HG02610 (cell line): Measurements from ENCODE around the gene C5orf58.
"Not testable (repeated sequence)": the region's sequence is repeated elsewhere in the genome, so short reads cannot be mapped to it uniquely, and the experiment has no call there.

Experiments
- ATAC-seq: cut with Tn5 transposase; IDR thresholded peaks from one replicate; pipeline ENCODE4 v1.9.1; 2021; ENCODE audit warnings: mild to moderate bottlenecking, moderate library complexity; ENCODE audit not compliant: unreplicated experiment

Gene C5orf58

DNA sequence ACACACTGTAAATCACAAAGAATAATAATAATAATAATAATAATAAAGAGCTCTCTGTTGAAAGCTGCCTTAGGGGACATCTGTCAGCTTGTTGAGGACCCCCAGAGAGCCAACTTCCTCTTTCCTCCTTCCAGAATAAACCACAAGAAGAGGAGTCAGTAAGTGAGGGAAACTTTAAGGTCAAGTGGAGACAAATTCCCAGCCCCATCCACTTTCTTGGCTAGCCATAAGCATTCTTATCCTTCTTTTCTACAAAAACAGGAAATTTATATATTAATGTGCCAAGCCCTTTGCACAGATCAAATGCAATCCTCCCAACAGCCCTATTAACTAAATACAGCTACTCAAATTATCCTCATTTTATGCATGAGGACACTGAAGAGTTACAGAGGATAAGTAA, 9.4 kb upstream of the C5orf58 start:
- ATAC-seq, result no peak

DNA sequence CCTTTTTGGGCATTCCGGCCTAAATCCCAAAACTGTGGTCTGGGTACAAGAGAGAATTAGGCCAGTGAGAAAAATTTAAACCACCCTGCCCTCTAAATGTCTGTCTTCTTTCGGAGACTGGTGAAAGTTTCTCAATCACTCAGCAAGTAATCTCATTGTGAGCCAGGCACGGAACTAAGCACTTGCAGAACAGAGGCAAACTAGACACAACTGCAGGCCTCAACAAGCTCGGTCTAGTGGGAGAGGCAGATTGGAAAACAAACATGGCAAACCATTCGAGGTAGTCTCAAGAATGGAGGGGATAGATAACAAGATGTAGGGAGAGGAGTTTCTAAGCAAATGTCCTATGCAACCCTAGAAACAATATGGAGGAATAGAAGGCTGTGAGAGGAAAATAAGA, 8.9 kb upstream of the C5orf58 start:
- no peak for ATAC-seq

DNA sequence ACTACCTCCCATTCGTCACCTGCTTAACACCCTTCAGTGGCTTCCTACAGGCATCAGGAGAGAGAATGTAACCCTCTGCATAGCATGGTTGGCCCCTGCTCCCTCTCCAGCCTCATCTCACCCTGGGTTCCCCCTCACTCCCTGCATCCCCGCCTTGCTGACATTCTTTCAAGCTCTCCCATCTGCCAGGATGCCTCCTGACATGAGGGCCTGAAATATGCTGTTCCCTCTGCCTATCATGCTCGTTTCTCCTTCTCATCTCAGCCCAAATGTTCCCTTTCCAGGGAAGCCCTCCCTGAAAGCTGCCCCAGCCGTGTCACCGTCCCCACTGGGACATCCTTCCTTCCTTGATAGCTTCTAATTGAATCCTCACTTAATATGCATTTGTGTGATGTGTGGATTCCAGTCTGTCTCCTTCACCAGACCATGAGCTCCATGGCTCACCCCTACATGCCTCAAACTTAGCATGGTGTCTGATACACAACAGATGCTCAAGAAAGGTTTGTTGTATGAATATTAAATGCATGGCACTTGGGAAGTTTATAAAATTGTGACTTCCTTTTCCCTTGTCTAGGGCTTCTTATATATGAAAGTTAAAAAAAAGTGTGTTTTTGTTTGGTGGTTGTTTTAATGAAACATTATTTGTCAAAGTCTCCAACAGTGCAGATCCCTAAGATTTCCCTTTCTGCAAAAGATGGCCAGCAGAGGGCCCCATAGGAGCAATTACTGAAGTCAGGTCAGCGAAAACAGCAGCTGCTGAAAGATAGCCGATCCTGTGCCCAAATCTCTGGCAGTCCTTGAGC, 7.3 kb upstream of the C5orf58 start:
- peak; percentile 41 for ATAC-seq

DNA sequence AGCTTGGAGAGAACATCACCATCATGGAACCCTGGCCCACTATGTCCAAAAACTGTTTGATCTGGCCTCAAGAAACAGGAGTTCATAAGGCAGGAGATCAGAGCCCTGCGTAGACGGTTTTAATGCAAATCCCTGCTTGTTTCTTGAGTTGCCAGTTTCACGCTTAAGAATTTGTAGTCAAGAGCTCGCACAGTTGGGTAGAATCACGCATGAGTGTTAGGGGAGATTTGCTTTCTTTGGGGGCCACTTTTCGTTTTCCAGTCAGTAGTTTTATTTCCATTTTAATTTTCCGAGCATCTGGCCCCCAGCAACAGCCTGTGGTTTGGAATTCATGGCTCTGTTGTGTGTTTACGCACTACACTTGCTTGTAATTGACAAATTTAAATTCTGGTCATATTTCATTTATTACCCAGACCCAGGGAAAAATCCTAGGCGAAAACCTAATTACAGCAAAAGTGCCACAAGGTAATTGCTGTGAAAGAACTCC, 6.6 kb upstream of the C5orf58 start:
- ATAC-seq, result no peak

DNA sequence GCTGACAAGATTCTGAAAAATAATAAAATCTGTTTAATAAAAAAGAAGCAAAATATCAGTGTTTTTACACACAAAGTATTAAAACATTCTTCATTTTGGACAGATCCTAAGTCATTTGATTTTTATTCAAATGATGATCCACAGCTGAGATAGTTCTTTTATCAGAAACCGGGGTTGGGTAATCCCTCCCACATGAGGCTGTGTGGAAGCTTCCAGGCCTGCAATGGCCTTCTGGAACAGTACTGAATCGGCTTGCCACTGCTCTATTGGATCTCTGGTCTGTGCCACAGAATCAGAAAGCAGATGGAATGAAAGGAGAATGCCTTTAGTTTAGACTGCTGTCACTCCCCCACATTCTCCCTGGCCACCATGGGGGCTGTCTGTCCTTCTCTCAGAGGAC, 6.1 kb upstream of the C5orf58 start:
- ATAC-seq, result no peak

DNA sequence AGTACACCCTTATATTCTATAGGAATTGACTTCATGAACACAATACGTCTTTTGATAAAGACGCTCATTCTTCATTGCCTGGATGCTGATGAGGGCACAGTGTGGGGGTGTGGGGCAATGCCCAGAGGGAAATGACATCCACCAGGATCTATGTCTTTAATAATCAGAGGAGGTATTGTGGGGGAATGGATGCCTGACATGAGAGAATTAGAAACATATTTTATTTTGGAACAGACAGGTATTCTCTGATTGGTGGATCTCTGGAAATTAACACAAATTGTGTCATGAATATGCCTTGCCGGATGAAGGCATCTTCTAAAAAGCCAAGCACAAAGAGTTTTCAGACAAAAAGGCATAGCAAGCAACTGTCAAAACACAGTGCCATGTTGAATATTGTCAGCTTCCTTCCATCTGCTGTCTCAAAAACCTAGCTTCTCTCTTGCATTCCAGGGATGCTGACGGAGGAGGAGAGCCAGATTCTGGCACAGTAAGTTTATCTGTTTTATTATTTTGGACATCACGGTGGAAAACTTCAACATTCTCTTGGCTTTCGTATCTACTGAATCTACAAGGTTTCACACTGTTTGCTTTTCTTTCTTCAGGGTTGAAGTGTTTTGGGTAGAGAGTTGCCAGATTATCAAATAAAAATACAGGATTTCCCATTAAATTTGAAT, 3.9 kb upstream of the C5orf58 start:
- ATAC-seq, result no peak

DNA sequence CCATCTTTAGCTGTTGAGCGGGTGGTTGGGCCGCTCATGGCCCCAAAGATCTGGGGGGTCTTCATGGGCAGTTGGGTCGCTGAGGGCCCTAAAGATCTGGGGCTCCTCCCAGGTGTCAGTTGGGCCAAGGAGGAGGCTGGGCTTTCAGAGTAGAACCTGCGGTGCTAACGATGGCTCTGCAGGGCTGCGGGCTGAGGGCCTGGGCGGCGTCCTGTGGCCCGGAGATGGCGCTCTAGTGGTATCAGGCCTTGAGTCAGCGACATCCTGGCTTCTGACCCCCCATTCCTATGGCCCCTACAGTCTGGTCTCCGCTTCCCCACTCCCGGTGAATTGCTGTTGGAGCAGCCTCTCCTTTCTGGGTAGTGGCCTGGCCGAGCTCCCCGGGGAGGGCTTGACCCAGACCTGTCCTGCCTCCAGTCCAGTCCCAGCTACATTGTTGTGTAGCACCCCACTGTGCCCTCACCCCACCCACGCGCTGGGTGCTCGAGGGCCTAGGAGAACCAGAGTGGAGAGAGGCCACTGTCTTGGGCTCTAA, 640 bp downstream of the C5orf58 start:
- ATAC-seq, result no peak

DNA sequence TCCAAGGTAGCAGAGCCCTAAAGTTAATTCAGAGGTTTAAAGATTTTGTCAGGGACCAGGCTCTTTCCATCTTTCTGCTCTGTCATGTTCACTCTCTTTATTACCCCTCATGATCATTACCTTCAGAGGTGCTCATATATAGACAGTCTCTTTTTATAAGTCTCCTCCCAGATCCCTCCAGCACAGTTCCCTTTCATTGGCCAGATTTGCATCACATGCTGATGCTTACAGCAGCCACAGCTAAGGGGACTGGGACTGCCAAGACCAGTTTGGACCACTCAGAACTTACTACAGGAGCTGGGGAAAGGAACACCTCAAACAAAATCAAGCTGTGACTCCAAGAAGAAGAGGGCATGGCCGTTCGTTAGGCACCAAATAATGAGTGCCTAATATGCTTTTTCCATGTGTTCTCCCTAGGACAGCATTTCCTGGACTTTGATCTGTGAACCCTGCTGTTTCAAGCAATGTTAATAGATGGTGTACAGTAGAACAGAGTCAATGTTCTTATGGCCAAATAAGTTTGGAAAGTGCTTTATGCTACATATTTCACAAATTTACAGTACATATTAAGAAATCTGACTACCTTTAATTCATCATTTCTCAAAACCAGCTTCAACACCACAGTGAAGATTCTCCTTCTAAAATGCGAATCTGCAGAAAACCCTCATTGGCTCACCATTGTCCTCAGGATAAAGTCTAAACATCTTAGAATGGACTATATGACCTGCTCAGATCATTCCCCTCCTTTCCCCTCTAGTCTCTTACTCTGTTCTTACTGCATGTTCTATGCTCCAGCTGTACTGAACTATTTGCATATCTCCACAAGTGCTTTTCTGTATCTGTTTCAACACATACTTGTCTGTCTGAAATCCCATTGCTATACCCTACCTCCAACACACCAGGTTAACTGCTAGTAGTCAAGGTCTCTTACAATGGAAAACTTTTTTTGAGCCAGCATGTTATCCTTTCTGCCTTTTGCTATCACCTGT, 3.4 kb downstream of the C5orf58 start:
- no peak for ATAC-seq

DNA sequence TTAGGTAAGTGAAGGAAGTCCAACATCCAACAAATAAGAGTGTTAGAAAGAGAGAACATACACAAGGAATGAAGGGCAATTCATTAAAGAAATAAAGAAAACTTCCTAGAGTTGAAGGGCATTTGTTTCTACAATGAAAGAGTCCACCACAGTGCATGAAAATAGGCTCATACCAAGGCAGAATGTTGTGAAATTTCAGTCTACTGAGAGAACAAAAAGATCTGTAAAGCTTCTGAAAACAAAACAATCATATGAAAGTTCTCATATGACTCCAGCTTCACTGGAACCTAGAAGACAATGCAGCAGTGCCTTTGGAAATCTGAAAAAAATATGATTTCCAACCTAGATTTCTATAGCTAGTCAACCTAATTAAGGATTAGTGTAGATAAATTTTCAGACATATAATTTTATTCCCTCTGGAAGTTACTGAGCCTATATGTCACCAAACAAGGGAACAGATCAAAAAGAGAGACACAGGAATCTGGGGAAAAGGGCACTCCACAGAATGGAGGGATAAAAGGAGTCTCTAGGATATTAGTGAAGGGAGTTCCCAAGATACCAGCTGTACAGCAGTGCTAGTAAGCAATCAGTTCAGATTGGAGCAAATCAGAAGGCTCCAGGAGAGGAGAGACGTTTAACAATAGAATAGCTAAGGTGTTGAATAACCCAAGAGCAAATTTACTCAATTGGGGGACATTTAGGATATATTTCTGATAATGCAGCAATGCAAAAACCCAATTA, 5.8 kb downstream of the C5orf58 start:
- ATAC-seq, result no peak

DNA sequence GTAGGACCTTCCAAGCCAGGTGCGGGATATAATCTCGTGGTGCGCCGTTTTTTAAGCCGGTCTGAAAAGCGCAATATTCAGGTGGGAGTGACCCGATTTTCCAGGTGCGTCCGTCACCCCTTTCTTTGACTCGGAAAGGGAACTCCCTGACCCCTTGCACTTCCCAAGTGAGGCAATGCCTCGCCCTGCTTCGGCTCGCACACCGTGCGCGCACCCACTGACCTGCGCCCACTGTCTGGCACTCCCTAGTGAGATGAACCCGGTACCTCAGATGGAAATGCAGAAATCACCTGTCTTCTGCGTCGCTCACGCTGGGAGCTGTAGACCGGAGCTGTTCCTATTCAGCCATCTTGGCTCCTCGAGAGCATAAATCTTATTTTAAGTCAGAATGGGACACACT, 12.7 kb downstream of the C5orf58 start:
- ATAC-seq, result not testable (repeated sequence)

DNA sequence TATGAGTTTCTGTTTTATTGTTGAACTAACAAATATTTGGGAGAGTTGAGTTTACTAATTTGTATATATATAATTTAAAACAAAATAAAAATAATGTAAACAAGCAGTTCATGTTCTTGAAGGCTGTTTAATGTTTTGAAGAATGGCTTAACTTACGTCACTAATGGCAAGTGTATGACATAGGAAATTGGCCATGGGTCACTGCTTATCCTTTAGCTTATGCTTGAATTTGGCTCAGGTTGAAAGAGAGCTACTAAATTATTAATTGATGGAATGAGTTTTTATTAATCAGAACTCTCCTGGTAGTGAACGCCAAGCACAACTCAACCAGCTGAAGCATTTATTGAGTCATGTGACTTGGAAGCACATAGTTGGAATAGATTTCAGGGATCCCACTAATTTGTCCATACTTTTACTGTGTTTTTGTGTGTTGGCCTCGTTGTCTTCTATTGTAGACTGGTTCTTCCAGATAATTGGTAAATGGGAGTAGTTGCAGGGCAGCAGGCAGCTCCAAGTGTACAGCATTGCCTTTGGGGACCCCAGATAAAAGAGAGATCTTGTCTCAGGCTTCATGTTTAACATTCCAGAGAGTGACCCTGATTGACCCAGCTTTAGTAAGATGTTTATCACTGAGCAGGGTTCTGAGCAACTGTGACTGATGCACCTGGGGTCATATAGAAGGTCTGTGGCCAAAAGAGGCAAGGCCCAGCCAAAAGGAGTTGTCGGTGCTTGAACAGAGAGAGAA, 13.5 kb downstream of the C5orf58 start:
- no peak for ATAC-seq

DNA sequence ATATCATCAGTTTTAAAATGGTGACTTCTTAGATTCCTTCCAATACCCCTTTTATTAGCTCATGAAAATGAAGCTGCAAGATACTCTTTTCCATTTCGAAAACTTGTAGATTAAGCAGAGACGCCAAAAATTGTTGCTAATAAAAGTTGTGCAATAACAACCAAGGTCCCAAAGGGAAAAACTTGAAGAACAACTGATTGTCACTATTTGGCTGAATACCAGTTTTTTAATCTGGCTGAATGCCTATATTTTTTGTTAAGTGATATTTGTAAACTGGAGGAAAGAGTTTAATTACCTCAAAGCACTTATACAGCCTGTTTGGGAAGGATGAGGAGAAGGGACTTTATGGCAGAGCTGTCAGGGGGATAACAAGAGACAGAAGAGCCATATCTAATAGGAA, 14.6 kb downstream of the C5orf58 start:
- no peak for ATAC-seq

DNA sequence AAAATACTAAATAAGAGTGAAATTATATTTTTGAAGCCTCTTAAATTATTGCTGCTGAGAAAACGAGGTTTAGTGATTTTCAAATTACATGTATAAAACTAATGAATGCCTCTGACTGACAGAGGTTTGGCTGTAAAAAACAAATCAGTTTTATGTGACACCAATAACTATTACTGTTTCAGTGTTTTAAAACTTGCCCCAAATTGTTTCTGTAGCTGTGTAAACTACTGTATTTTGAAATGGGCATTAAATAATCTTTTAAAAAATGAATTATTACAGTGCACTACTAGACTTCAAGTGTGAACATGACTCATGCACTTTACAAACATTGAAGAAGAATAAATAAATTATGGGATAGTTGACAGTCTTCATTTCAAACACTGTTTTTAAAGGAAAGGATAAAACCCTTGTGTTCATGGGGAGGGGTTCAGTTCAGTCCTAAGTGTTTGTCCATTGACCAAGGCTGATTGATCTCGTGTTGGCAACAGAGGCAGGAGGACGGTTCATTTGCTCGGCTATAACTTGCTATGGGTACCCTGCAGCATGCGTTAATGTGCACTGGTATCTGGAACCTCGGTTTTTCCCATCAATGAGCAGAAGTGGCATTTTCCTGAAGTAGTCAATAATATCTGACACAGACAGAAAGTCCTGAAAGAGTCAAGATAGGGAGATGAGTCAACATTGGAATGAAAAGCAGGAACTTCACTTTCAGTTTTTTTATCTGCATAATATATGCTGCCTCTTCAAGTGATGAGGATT, 15.6 kb downstream of the C5orf58 start:
- ATAC-seq, result no peak

DNA sequence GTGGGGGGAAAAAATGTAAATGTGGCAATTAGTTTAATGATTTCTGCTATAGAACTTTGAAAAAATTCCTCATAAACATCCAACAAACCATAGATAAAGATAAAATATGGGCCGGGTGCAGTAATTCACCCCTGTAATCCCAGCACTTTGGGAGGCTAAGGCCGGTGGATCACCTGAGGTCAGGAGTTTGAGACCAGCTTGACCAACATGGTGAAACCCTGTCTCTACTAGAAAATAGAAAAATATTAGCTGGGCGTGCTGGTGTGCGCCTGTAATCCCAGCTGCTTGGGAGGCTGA, 16.1 kb downstream of the C5orf58 start:
- not testable (repeated sequence) for ATAC-seq

DNA sequence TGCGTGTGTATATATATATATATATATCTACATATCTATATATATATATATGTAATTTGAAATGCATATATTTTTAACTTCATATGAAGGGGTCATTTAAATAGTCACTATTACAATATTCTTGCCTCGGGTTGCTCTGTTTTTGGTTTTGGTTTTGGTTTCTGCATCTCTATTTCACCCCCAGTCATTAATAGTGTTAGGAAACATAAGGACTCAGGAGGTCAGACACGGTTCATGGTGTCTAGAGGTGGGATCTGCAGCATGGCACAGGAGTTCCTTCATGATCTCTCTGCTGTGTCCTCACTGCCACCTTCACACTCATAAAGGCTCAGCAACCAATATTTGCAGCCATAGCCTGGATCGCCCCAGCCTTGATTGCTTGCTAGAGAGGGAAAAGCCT, 16.6 kb downstream of the C5orf58 start:
- ATAC-seq, result no peak

DNA sequence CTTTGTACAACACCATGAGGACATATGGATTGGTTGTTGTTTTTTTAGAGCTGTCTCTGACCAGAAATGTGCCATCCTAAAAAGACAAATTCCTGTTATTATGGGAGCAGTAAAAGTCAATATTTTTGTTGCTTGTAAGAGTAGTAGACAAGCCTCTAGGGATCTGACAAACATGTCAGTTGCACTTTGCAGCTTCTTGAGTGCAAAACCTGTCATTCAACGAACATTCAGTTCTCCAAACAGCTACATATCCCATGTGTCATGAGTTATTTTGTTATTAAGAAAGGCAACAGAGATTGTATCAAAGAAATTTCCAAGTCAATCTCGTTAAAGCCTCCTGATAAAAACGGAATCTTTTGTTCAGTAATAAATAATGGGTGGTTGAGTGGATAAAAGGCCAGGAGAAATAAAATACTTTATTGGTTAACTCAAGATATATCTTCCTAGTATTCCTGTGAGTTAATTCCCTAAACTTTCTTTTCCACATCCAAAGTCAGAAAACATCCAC, 18.1 kb downstream of the C5orf58 start:
- ATAC-seq, result no peak

DNA sequence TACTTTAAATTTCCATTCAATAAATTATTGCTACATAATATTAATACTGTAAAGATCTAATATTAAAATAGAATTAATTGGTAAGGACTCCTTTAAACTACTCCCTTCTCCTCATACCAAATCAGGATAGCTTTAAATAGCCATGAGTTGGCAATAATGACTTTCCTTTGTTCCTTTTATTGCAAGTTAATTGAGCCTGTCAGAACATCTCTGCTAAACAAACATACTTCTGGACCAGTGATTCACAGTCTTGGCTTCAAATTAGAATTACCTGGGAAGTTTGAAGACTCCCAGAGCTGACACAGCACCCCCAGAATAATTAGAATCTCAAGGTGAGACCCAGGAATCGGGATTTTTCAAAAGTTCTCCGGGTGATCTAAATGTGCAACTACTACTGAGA, 18.7 kb downstream of the C5orf58 start:
- ATAC-seq, result no peak

DNA sequence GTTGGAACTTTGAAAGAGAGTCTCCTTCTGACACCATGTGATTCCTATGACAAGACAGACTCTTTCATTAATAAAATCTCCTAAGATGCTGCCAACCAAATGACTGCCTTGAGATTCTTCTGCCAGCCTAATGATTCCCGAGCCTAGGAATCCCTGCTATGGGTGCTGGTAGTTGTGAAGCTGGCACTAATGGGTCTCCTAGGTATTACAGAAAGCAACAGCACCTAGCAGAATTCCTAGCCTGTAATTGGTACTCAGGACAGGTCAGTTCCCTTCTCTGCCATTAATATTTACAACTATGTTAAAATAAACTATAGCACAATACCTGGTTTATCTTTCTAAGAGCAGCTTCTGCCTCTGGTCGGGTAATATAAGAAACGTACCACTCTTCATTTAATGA, 19.3 kb downstream of the C5orf58 start:
- ATAC-seq, result no peak
